AG09309 (cell line): Measurements from ENCODE around the gene SMIM26.
A peak's percentile ranks its signal among the peaks of the same experiment; 100 is the strongest.

ENCODE experiments used
- DNase-seq: peaks from one replicate; pipeline ENCODE4 v3.0.0-alpha.2; 2010; ENCODE audit warnings: low read depth
- H3K4me3 ChIP-seq: 2 replicates; pipeline ENCODE4 v1.5.1; 2011; ENCODE audit warnings: mild to moderate bottlenecking, low read depth, low read length, moderate library complexity; ENCODE audit not compliant: control insufficient read depth
- TF ChIP-seq, protein P1 (sequence below): IDR thresholded peaks from 2 replicates; pipeline ENCODE4 v1.5.1; 2011; ENCODE audit warnings: mild to moderate bottlenecking, low read depth, low read length, inconsistent platforms; ENCODE audit not compliant: insufficient read depth, control insufficient read depth; ENCODE audit errors: missing control alignments

The SMIM26 gene

DNA sequence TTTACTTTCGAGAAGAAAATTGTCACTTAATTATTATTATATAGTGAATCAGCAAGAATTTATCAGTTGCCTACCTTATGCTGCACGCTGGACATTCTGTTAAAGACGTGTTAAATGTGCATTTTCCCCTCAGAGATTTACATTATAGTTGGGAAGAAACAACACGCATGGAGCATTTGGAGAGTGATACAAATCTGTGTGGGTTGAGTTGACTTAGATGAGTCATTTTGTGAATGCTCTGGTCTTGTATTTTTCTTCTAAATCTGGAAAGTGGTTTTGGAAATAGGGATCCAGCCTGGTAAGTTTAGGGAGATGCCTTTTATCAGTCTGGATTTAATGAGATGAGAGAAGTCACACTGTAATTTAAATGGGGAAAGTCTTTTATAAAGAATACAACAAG is 24.0 kb upstream of the SMIM26 start:
- TF ChIP-seq, protein P1, sequence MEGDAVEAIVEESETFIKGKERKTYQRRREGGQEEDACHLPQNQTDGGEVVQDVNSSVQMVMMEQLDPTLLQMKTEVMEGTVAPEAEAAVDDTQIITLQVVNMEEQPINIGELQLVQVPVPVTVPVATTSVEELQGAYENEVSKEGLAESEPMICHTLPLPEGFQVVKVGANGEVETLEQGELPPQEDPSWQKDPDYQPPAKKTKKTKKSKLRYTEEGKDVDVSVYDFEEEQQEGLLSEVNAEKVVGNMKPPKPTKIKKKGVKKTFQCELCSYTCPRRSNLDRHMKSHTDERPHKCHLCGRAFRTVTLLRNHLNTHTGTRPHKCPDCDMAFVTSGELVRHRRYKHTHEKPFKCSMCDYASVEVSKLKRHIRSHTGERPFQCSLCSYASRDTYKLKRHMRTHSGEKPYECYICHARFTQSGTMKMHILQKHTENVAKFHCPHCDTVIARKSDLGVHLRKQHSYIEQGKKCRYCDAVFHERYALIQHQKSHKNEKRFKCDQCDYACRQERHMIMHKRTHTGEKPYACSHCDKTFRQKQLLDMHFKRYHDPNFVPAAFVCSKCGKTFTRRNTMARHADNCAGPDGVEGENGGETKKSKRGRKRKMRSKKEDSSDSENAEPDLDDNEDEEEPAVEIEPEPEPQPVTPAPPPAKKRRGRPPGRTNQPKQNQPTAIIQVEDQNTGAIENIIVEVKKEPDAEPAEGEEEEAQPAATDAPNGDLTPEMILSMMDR: no peak
- no peak for DNase-seq
- H3K4me3 ChIP-seq: no peak overlapping the region

DNA sequence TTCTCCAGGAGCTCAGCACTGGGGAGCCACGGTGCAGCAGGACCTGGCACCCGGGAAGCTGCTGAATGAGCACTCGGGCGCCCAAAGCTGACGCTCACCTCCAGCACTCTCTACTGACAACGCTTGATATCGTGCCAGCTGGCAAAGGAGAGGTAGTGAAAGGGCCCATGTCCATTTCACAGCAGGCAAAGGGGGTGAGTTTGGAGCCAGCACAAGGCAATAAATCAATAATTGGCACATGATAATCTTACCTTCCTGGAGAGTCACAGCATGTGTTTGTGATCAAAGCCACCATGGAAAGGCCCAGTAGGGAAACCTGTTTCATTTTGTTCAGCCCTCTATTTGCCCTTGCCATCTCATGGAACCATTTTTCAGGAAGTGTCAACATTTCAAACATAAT is 23.3 kb upstream of the SMIM26 start:
- TF ChIP-seq, protein P1: no peak
- no peak for DNase-seq
- H3K4me3 ChIP-seq: no peak overlapping the region

DNA sequence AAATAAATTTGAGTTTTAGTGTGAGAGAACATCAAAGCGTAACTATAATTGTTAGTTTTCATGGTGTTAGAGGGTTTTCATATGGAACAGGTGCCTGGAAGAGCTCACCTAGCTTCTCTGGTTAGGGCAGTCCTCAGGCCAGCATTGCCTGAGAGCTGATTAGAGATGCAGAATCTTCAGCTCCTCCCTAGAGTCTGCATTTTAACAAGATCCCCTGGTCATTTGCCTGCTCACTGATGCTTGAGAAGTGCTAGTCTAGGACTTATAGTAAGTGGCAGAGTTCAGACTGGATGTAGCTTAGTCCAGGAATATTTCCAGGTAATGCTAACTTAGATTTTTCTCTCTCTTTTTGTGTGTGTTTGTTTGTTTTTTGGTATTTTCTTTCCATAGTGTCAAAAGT is 21.7 kb upstream of the SMIM26 start:
- DNase-seq: no peak
- TF ChIP-seq, protein P1: no peak
- no peak overlapping the region for H3K4me3 ChIP-seq

DNA sequence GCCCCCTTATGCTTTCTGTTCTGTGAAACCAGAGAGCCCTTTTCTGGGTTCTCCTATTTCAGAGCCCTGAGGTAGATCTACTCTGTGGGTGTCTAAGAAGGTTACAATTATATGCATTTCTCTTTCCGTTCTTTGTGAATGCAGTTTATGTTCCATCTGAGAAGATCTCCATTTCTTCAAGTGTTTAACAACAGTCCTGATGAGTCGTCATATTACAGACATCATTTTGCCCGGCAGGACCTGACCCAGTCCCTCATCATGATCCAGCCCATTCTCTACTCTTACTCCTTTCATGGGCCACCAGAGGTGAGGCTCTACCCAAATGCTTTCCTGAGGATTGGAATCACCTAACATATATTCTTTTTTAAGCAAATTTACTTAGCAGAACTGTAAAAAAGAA is 18.8 kb upstream of the SMIM26 start:
- H3K4me3 ChIP-seq: no peak overlapping the region
- TF ChIP-seq, protein P1: no peak
- DNase-seq: no peak

DNA sequence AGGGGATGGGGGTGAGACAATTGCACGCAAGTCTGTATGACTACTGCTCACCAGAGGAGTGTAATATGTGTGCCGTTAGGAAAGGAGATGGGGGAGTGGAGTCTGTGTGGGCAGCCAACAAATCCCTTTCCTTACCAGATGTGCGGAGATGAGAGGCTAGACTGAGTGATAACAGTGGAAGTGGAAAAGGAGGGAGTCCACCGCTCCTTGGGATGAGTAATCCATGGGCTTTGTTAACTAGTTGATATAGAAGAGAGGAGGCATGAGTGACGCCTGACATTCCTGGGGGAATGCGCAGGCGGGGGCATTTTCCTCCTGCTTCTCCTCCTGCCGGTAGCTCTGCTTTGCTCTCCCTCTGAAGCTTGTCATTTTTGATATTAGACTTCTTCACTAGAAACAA is 13.5 kb upstream of the SMIM26 start:
- TF ChIP-seq, protein P1: no peak
- no peak for DNase-seq
- no peak overlapping the region for H3K4me3 ChIP-seq

DNA sequence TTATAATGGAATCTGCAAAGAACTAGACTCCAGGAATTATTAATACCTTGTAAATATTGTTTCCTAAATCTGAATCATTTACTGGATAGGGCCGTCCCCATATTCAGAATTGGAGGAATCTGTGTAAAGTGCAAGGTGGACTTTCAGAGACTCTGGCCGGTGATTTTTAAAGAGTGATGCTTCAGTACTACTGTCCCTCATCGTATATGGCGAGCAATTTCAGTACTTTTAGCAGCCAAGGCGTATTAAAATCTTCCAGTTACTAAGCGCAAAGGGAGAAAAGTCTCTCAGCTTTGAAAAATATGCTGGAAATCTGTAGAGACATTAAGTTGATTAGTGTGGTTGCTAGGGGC is 483 bp downstream of the SMIM26 start:
- DNase-seq: no peak
- TF ChIP-seq, protein P1: no peak
- H3K4me3 ChIP-seq: peak overlapping the region; percentile 72

DNA sequence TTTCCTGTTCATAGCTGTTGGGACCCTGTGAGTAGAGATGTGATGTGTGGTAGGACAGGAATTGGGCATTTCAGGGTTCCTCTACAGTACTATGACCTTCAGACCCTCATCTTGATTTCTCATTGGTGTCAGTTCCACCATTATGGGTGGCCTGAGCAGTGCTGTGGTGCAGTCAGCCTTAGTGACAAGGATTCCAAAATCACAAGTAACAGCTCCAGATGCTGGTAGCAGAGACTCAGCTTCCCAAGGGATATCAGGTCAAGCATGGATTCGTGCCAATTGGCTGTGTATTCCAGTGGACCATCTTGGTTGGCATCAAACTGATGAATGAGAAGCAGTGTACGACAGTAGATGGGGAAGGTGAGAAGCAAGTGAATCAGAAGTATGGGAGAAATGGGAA is 3.8 kb downstream of the SMIM26 start:
- no peak for DNase-seq
- TF ChIP-seq, protein P1: no peak
- H3K4me3 ChIP-seq: no peak overlapping the region
